NCI-H460 (cell line): ENCODE measurements around the gene BST2. TPM values are rescaled to one million over a fixed set of nuclear protein-coding genes. Genes with fewer than 3 reads are reported as not detected.
"Not testable (repeated sequence)": the region's sequence is repeated elsewhere in the genome, so short reads cannot be mapped to it uniquely, and the experiment has no call there.

Experiments
- DNase-seq: peaks from one replicate; pipeline ENCODE4 v3.0.0-alpha.2; 2016; ENCODE audit warnings: low read depth; ENCODE audit errors: extremely low read depth
- total RNA-seq: library from RNA; depleted of rRNA; stranded (reverse); fragments of >200 nt; shearing (Covaris generic); gene quantifications from 2 replicates; pipeline ENCODE4 v1.2.3, GENCODE V29; 2014

The BST2 gene
- total RNA-seq, 1 experiment from 2014 or later = 0.52 TPM

GRCh38 chr19:17390665-17391370, 14.6 kb downstream of the BST2 start:
- DNase-seq = peak; percentile 82

- DNase-seq = no peak
Measured at GRCh38 chr19:17389957-17390664, 15.3 kb downstream of the BST2 start.

GRCh38 chr19:17389288-17389687, 16.1 kb downstream of the BST2 start:
- no peak for DNase-seq

- peak; percentile 18 for DNase-seq
Measured at GRCh38 chr19:17385878-17386611, 19.4 kb downstream of the BST2 start.

- DNase-seq = no peak
Measured at GRCh38 chr19:17380426-17381138, 24.8 kb downstream of the BST2 start.

GRCh38 chr19:17379221-17379631, 26.2 kb downstream of the BST2 start:
- DNase-seq = no peak

- DNase-seq = no peak
Measured at GRCh38 chr19:17378271-17378670, 27.2 kb downstream of the BST2 start.

- DNase-seq = no peak
Measured at GRCh38 chr19:17376935-17377600, 28.4 kb downstream of the BST2 start, which contains the start of gene PLVAP. PLVAP (minus strand) TSS chr19:17377342; CDS start chr19:17377288, 54 bp downstream.

GRCh38 chr19:17370026-17370587, 35.3 kb downstream of the BST2 start:
- no peak for DNase-seq

GRCh38 chr19:17365361-17365760, 40.1 kb downstream of the BST2 start:
- no peak for DNase-seq

- not testable (repeated sequence) for DNase-seq
Measured at GRCh38 chr19:17363852-17364605, 41.4 kb downstream of the BST2 start.

GRCh38 chr19:17359905-17360800, 45.3 kb downstream of the BST2 start:
- DNase-seq = no peak

- DNase-seq = no peak
Measured at GRCh38 chr19:17358395-17358794, 47.0 kb downstream of the BST2 start.

- DNase-seq = no peak
Measured at GRCh38 chr19:17357724-17358123, 47.7 kb downstream of the BST2 start.

GRCh38 chr19:17357078-17357666, 48.3 kb downstream of the BST2 start:
- no peak for DNase-seq

- DNase-seq = no peak
Measured at GRCh38 chr19:17353386-17353785, 52.0 kb downstream of the BST2 start.
